ENCODE results near the gene STRADA.

Gene STRADA

GRCh38 chr17:63682441-63682840 is 59.2 kb downstream of the STRADA start:
- no peak for DNase-seq

- no peak for DNase-seq
Observed at GRCh38 chr17:63681530-63681929, 60.1 kb downstream of the STRADA start.

GRCh38 chr17:63680700-63681099 is 60.9 kb downstream of the STRADA start:
- DNase-seq = no peak

- no peak for DNase-seq
Observed at GRCh38 chr17:63679214-63679613, 62.4 kb downstream of the STRADA start.

GRCh38 chr17:63676584-63676983 is 65.0 kb downstream of the STRADA start:
- no peak for DNase-seq

- no peak for DNase-seq
Observed at GRCh38 chr17:63675607-63676546, 65.7 kb downstream of the STRADA start.

GRCh38 chr17:63675231-63675606 is 66.4 kb downstream of the STRADA start:
- DNase-seq = no peak

- DNase-seq = no peak
Observed at GRCh38 chr17:63672856-63673255, 68.7 kb downstream of the STRADA start.

GRCh38 chr17:63665527-63666214 is 75.9 kb downstream of the STRADA start:
- DNase-seq = no peak

GRCh38 chr17:63659850-63660249 is 81.7 kb downstream of the STRADA start:
- no peak for DNase-seq

GRCh38 chr17:63658366-63658765 is 83.2 kb downstream of the STRADA start:
- no peak for DNase-seq

GRCh38 chr17:63657786-63658185 is 83.8 kb downstream of the STRADA start:
- no peak for DNase-seq

GRCh38 chr17:63653050-63653449 is 88.5 kb downstream of the STRADA start:
- DNase-seq = no peak

All from stimulated activated naive CD4-positive, alpha-beta T cell (primary cell).